GM12878 (cell line): ENCODE data around the gene ICA1L.

Experiments
- ATF3 ChIP-seq: IDR thresholded peaks from 2 replicates; pipeline ENCODE4 v1.6.1; 2011; ENCODE audit warnings: low read depth, mild to moderate bottlenecking, low read length, moderate library complexity, borderline replicate concordance; ENCODE audit errors: extremely low read depth
- CHD1 ChIP-seq: IDR thresholded peaks from 2 replicates; pipeline ENCODE4 v1.6.1; 2012; ENCODE audit warnings: low read depth, low read length, improper control_type of control experiment
- CTCF ChIP-seq, 3 experiments: IDR thresholded peaks in 2 of 3; conservative IDR thresholded peaks in 1 of 3; 2 replicates each; pipeline ENCODE4 v1.5.1; 2011; ENCODE audit warnings: low read depth in 3 of 3, low read length in 3 of 3, mild to moderate bottlenecking in 3 of 3, control low read depth in 2 of 3, moderate library complexity in 2 of 3, inconsistent platforms in 1 of 3, mixed read lengths in 1 of 3; ENCODE audit not compliant: control insufficient read depth in 2 of 3, insufficient read depth in 1 of 3; ENCODE audit errors: extremely low read depth in 1 of 3
- ELK1 ChIP-seq: IDR thresholded peaks from 2 replicates; pipeline ENCODE4 v1.6.1; 2012; ENCODE audit warnings: low read depth, low read length, improper control_type of control experiment
- HDGF ChIP-seq: fragments of 450-650 bp; IDR thresholded peaks from 2 replicates; pipeline ENCODE4 v1.6.1; 2016; ENCODE audit warnings: antibody characterized with exemption
- KDM1A ChIP-seq: fragments of 200-600 bp; sonication (generic); IDR thresholded peaks from 2 replicates; pipeline ENCODE4 v1.6.1; 2016; ENCODE audit warnings: borderline replicate concordance
- SP1 ChIP-seq: IDR thresholded peaks from one replicate; pipeline ENCODE4 v1.6.1; 2011; ENCODE audit warnings: low read depth, low read length
- USF2 ChIP-seq: IDR thresholded peaks from 2 replicates; pipeline ENCODE4 v1.6.1; 2011; ENCODE audit warnings: low read depth, low read length, improper control_type of control experiment, borderline replicate concordance

- TF ChIP-seq KDM1A (no peak), CHD1 (no peak), CTCF (IDR thresholded peaks at IDR 0.05 in 2 of 3, conservative IDR thresholded peaks at IDR 0.05 in 1 of 3; ENCODE audit: control insufficient read depth in 2 of 3, extremely low read depth in 1 of 3, insufficient read depth in 1 of 3, low read depth in 3 of 3, low read length in 3 of 3) (no peak), ATF3 (no peak), ELK1 (no peak), SP1 (no peak), HDGF (no peak), USF2 (no peak)
These were observed 103.3 kb downstream of the ICA1L start for GRCh38 chr2:202768273-202768672.
